Measurements from ENCODE around the gene CLEC2B. TPM values are rescaled to one million over a fixed set of nuclear protein-coding genes. Genes with fewer than 3 reads are reported as not detected.

CLEC2B gene
- total RNA-seq, 1 donor from 2014 or later, result 3.9 TPM

GRCh38 chr12:9868311-9868801 is 798 bp downstream of the CLEC2B start:
- no peak for FAIRE-seq
- Histone ChIP-seq H3K36me3 (ENCODE audit: control insufficient read depth, insufficient read depth, low read length) (no peaks in the 10 kb centered on the region), H3K4me3 (ENCODE audit: low read depth, low read length) (no peak overlapping the region), H3K27me3 (ENCODE audit: control insufficient read depth, insufficient read depth, low read length) (no peaks in the 10 kb centered on the region)
- TF ChIP-seq CTCF (IDR thresholded peaks at IDR 0.05; ENCODE audit: insufficient read depth, low read length, severe bottlenecking), result no peak
- DNase-seq (ENCODE audit: low read depth), result no peak

- FAIRE-seq (no peak), DNase-seq (ENCODE audit: low read depth) (no peak)
- no peak for TF ChIP-seq CTCF (IDR thresholded peaks at IDR 0.05; ENCODE audit: insufficient read depth, low read length, severe bottlenecking)
- no peaks in the 10 kb centered on the region for H3K27me3 ChIP-seq (ENCODE audit: control insufficient read depth, insufficient read depth, low read length)
- H3K4me3 ChIP-seq (ENCODE audit: low read depth, low read length), result no peak overlapping the region
- H3K36me3 ChIP-seq (ENCODE audit: control insufficient read depth, insufficient read depth, low read length), result no peaks in the 10 kb centered on the region
These were observed 1.6 kb downstream of the CLEC2B start for GRCh38 chr12:9867531-9867930.

- H3K4me3 ChIP-seq (ENCODE audit: low read depth, low read length), result no peak overlapping the region
- no peaks in the 10 kb centered on the region for H3K36me3 ChIP-seq (ENCODE audit: control insufficient read depth, insufficient read depth, low read length)
- DNase-seq (ENCODE audit: low read depth) (no peak), FAIRE-seq (no peak)
- H3K27me3 ChIP-seq (ENCODE audit: control insufficient read depth, insufficient read depth, low read length), result no peaks in the 10 kb centered on the region
- no peak for TF ChIP-seq CTCF (IDR thresholded peaks at IDR 0.05; ENCODE audit: insufficient read depth, low read length, severe bottlenecking)
These were observed 2.3 kb downstream of the CLEC2B start for GRCh38 chr12:9866860-9867269.

- Histone ChIP-seq H3K27me3 (ENCODE audit: control insufficient read depth, insufficient read depth, low read length) (no peaks in the 10 kb centered on the region), H3K4me3 (ENCODE audit: low read depth, low read length) (no peak overlapping the region), H3K36me3 (ENCODE audit: control insufficient read depth, insufficient read depth, low read length) (no peaks in the 10 kb centered on the region)
- FAIRE-seq, result no peak
- no peak for DNase-seq (ENCODE audit: low read depth)
- no peak for TF ChIP-seq CTCF (IDR thresholded peaks at IDR 0.05; ENCODE audit: insufficient read depth, low read length, severe bottlenecking)
These were observed 4.1 kb downstream of the CLEC2B start for GRCh38 chr12:9864913-9865675.

- TF ChIP-seq CTCF (IDR thresholded peaks at IDR 0.05; ENCODE audit: insufficient read depth, low read length, severe bottlenecking), result no peak
- H3K4me3 ChIP-seq (ENCODE audit: low read depth, low read length), result no peak overlapping the region
- no peaks in the 10 kb centered on the region for H3K27me3 ChIP-seq (ENCODE audit: control insufficient read depth, insufficient read depth, low read length)
- H3K36me3 ChIP-seq (ENCODE audit: control insufficient read depth, insufficient read depth, low read length), result no peaks in the 10 kb centered on the region
- FAIRE-seq, result no peak
- DNase-seq (ENCODE audit: low read depth), result no peak
These were observed 11.0 kb downstream of the CLEC2B start for GRCh38 chr12:9858135-9858534.

- Histone ChIP-seq H3K36me3 (ENCODE audit: control insufficient read depth, insufficient read depth, low read length) (no peaks in the 10 kb centered on the region), H3K27me3 (ENCODE audit: control insufficient read depth, insufficient read depth, low read length) (no peaks in the 10 kb centered on the region), H3K4me3 (ENCODE audit: low read depth, low read length) (no peak overlapping the region)
- FAIRE-seq (no peak), DNase-seq (ENCODE audit: low read depth) (no peak)
- no peak for TF ChIP-seq CTCF (IDR thresholded peaks at IDR 0.05; ENCODE audit: insufficient read depth, low read length, severe bottlenecking)
These were observed 12.3 kb downstream of the CLEC2B start for GRCh38 chr12:9856894-9857293.

Measured in bronchial epithelial cell (primary cell).